Gastroesophageal sphincter (tissue), 4 donors: Measurements from ENCODE around the gene HSBP1. TPM values are rescaled to one million over a fixed set of nuclear protein-coding genes. Genes with fewer than 3 reads are reported as not detected.
A peak's percentile ranks its signal among the peaks of the same experiment; 100 is the strongest.

Source experiments
- ATAC-seq: fragments of 150-250 bp; one replicate; pipeline ENCODE4 v1.9.1; 2016; ENCODE audit warnings: mild to moderate bottlenecking, moderate library complexity
- H3K27ac ChIP-seq, 4 donors: fragments of 200-600 bp; sonication (generic) in 3 of 4; 1 replicate in 3 of 4; 2 replicates in 1 of 4; pipeline ENCODE4 v1.5.1; 2016 to 2019
- H3K27me3 ChIP-seq: fragments of 200-600 bp; sonication (generic); one replicate; pipeline ENCODE4 v1.5.1; 2019
- H3K36me3 ChIP-seq, 2 donors: fragments of 200-600 bp; sonication (generic); one replicate each; pipeline ENCODE4 v1.5.1; 2019; ENCODE audit warnings: control low read depth in 1 of 2
- H3K4me1 ChIP-seq, 3 donors: fragments of 200-600 bp; sonication (generic); 1 replicate in 2 of 3; 2 replicates in 1 of 3; pipeline ENCODE4 v1.5.1; 2016 to 2019; ENCODE audit warnings: control low read depth in 2 of 3
- H3K4me3 ChIP-seq, 2 donors: fragments of 200-600 bp; sonication (generic); one replicate each; pipeline ENCODE4 v1.5.1; 2019; ENCODE audit warnings: mild to moderate bottlenecking in 1 of 2, moderate library complexity in 1 of 2
- H3K9me3 ChIP-seq, 3 donors: fragments of 200-600 bp; sonication (generic); one replicate each; pipeline ENCODE4 v1.5.1; 2017 to 2019; ENCODE audit warnings: control low read depth in 2 of 3
- EP300 ChIP-seq: sonication (generic); formaldehyde crosslinking; IDR thresholded peaks from one replicate; pipeline ENCODE4 v1.6.1; 2017; ENCODE audit warnings: antibody characterized with exemption, mild to moderate bottlenecking
- POLR2A ChIP-seq, 2 donors: fragments of 450-650 bp; IDR thresholded peaks; one replicate each; pipeline ENCODE4 v1.6.1; 2017; ENCODE audit warnings: antibody characterized with exemption in 2 of 2, mild to moderate bottlenecking in 2 of 2, moderate library complexity in 1 of 2
- POLR2AphosphoS5 ChIP-seq: sonication (generic); formaldehyde crosslinking; IDR thresholded peaks from one replicate; pipeline ENCODE4 v1.6.1; 2017; ENCODE audit warnings: antibody characterized with exemption
- WGBS, 2 donors: methylation state at CpG; one replicate each; pipeline ENCODE4 v1.1.5; 2018; ENCODE audit warnings: low coverage in 1 of 2; 5-methylcytosine and 5-hydroxymethylcytosine counted together
- total RNA-seq, 4 donors: library from RNA; depleted of rRNA; stranded (reverse); fragments of >200 nt; gene quantifications; one replicate each; pipeline ENCODE4 v1.1.0, GENCODE V29; 2016
- TF ChIP-seq, protein P1 (sequence below), 4 experiments: fragments of 200-600 bp in 2 of 4; fragments of 450-650 bp in 2 of 4; sonication (generic) in 1 of 4; IDR thresholded peaks; one replicate each; pipeline ENCODE4 v1.5.1; 2017 to 2019; ENCODE audit warnings: antibody characterized with exemption in 4 of 4, mild to moderate bottlenecking in 2 of 4, moderate library complexity in 2 of 4

Gene HSBP1
- total RNA-seq: 10 to 100 TPM in 3 of 4 donors, 1 to 10 TPM in 1; 9.8 to 66.0 (median 19.3) TPM

DNA sequence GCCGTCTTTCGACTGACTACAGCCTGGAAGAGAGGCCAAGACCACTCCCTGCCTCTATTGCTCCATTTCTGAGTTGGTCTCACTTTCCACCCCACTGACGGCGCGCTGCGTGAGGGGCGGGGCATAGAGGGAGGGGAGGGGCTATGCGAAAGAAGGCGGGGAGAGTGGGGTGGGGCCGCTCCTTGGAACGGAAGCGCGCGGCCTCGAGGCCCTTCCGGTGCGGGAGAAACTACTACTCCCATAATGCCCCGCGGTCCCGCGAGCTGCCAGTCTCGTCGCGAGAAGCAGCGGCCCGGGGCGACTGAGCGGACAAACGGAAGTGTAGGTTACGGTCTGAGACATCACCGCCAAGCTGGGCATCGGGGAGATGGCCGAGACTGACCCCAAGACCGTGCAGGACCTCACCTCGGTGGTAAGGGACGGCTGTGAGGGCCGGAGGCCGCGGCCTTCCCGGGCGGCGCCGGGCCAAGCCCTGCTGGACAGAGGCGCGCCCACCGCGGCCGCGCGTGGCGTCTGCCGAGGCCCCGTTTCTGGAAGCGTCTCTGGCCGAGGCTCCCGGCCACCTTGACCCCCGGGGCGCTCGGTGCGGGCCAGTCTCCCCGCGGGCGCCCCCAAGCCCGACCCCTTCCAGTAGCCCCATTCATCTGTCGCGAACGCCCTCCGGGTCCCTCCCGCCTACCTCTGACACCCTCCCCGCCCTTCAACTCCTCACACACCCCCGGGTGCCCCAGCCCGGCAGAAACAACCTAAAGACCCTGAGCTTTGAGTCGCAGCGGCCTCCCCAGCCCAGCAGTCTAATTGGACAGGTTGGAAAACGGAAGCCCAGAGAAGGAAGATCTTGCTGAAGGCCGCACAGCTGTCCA is at the start of gene HSBP1:
Gene HSBP1, plus strand, starts transcription at position 269 of the 863 bp plus-strand sequence. Its CDS starts 99 bp downstream, at position 368.
- Histone ChIP-seq H3K27me3 (no peaks in the 10 kb centered on the region), H3K27ac (peak within 1 kb of the TSS; percentile 44 to 89 (median 82)), H3K4me3 (peak within 1 kb of the TSS; percentile 82 to 85), H3K36me3 (peaks cover 0 to 14% of the 10 kb centered on the region in 2 donors), H3K4me1 (peaks cover 0 to 54% (median 11%) of the 10 kb centered on the region in 3 donors), H3K9me3 (no peaks in the 10 kb centered on the region)
- ATAC-seq: peak; percentile 97
- TF ChIP-seq POLR2AphosphoS5 (peak; percentile 83), EP300 (no peak), POLR2A (IDR thresholded peaks at IDR 0.05) (peak; percentile 49 to 56)
- TF ChIP-seq, protein P1, sequence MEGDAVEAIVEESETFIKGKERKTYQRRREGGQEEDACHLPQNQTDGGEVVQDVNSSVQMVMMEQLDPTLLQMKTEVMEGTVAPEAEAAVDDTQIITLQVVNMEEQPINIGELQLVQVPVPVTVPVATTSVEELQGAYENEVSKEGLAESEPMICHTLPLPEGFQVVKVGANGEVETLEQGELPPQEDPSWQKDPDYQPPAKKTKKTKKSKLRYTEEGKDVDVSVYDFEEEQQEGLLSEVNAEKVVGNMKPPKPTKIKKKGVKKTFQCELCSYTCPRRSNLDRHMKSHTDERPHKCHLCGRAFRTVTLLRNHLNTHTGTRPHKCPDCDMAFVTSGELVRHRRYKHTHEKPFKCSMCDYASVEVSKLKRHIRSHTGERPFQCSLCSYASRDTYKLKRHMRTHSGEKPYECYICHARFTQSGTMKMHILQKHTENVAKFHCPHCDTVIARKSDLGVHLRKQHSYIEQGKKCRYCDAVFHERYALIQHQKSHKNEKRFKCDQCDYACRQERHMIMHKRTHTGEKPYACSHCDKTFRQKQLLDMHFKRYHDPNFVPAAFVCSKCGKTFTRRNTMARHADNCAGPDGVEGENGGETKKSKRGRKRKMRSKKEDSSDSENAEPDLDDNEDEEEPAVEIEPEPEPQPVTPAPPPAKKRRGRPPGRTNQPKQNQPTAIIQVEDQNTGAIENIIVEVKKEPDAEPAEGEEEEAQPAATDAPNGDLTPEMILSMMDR (IDR thresholded peaks at IDR 0.05): peak in 3 of 4 experiments; percentile 16 to 44 (median 17)
- no CpG with 5 or more reads among the region's 76 CpGs for WGBS, 2 donors

DNA sequence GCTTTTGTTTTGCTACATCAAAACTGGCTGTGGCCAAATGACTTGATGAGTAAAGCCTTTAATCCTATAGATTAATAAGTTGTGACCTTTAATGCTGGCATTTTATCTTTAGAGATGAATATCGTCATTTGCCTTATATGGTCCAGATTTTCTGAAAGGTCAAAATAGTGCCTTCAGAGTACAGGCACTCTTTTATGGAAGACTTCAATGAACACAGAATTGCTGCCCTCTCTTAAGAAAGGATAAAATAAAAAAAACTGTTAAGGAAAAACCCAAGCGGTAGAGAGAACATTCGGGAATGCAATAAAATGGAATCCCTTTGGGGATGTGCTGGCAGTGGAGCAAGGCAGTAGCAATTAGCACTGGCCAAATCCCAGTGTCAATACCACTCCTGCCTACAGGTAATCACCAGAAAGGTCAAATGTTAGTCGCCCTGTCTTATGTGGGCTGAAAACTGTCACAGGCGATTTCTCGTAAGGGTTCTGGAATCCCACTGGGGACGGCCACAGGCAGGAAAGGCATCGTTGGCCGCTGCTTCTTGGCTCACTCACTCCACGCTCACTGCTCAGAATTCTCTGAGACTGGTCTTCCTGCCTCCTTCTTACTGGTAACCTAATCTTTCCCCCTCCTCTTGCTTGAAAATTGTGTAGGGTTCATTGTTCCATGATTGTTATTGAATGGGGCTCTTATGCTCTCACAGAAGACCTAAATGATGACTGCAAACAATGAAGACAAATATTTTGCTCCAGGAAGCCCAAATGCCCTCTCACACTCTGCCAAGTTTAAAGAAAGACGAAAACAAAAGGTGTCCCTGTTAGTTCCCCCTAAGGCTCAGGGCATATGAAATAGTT is 45.4 kb upstream of the HSBP1 start:
- no peak for TF ChIP-seq POLR2A (IDR thresholded peaks at IDR 0.05)
- H3K36me3 ChIP-seq: no peaks in the 10 kb centered on the region
- H3K27me3 ChIP-seq: no peaks in the 10 kb centered on the region
- no peak for ATAC-seq
- H3K27ac ChIP-seq: no peak overlapping the region
- 65 to 68% methylated on average over 11 of the region's 11 CpGs for WGBS, 2 donors
- no peak overlapping the region for H3K4me3 ChIP-seq
- no peaks in the 10 kb centered on the region for H3K4me1 ChIP-seq
- H3K9me3 ChIP-seq: peaks cover 0 to 15% (median 0%) of the 10 kb centered on the region in 3 donors

- no peaks in the 10 kb centered on the region for H3K27me3 ChIP-seq
- TF ChIP-seq EP300 (no peak), POLR2AphosphoS5 (no peak), POLR2A (IDR thresholded peaks at IDR 0.05) (no peak)
- TF ChIP-seq, protein P1 (IDR thresholded peaks at IDR 0.05): no peak
- no peaks in the 10 kb centered on the region for H3K36me3 ChIP-seq
- ATAC-seq: no peak
- H3K4me1 ChIP-seq: no peaks in the 10 kb centered on the region
- WGBS, 2 donors: 58 to 76% methylated on average over 5 of the region's 5 CpGs
- no peak overlapping the region for H3K4me3 ChIP-seq
- H3K9me3 ChIP-seq: peaks cover 0 to 15% (median 0%) of the 10 kb centered on the region in 3 donors
- no peak overlapping the region for H3K27ac ChIP-seq
These were observed 44.8 kb upstream of the HSBP1 start for GRCh38 chr16:83762992-83763358.

GRCh38 chr16:83768986-83769385 is 38.8 kb upstream of the HSBP1 start:
- Histone ChIP-seq H3K4me3 (no peak overlapping the region), H3K36me3 (no peaks in the 10 kb centered on the region), H3K4me1 (peaks cover 0 to 8% (median 0%) of the 10 kb centered on the region in 3 donors), H3K9me3 (no peaks in the 10 kb centered on the region), H3K27ac (no peak overlapping the region), H3K27me3 (no peaks in the 10 kb centered on the region)
- 17 to 49% methylated on average over 1 to 2 of the region's 2 CpGs for WGBS, 2 donors
- TF ChIP-seq POLR2A (IDR thresholded peaks at IDR 0.05): no peak
- TF ChIP-seq, protein P1 (IDR thresholded peaks at IDR 0.05): no peak
- no peak for TF ChIP-seq POLR2AphosphoS5
- TF ChIP-seq EP300: no peak
- no peak for ATAC-seq

GRCh38 chr16:83769397-83770008 is 38.3 kb upstream of the HSBP1 start:
- H3K4me3 ChIP-seq: no peak overlapping the region
- TF ChIP-seq, protein P1 (IDR thresholded peaks at IDR 0.05): no peak
- TF ChIP-seq POLR2A (IDR thresholded peaks at IDR 0.05) (no peak), POLR2AphosphoS5 (no peak), EP300 (no peak)
- no peak overlapping the region for H3K27ac ChIP-seq
- 25 to 51% methylated on average over 2 to 5 of the region's 5 CpGs for whole genome bisulfite sequencing, 2 donors
- H3K9me3 ChIP-seq: no peaks in the 10 kb centered on the region
- no peaks in the 10 kb centered on the region for H3K27me3 ChIP-seq
- H3K4me1 ChIP-seq: peaks cover 0 to 8% (median 0%) of the 10 kb centered on the region in 3 donors
- no peak for ATAC-seq
- H3K36me3 ChIP-seq: no peaks in the 10 kb centered on the region
